D341Med (cell line): ENCODE data around the gene HCAR1.
"Not testable (repeated sequence)": the region's sequence is repeated elsewhere in the genome, so short reads cannot be mapped to it uniquely, and the experiment has no call there.

Experiments
- DNase-seq: peaks from one replicate; pipeline ENCODE4 v3.0.0; 2012; ENCODE audit warnings: low spot score

Gene HCAR1

DNA sequence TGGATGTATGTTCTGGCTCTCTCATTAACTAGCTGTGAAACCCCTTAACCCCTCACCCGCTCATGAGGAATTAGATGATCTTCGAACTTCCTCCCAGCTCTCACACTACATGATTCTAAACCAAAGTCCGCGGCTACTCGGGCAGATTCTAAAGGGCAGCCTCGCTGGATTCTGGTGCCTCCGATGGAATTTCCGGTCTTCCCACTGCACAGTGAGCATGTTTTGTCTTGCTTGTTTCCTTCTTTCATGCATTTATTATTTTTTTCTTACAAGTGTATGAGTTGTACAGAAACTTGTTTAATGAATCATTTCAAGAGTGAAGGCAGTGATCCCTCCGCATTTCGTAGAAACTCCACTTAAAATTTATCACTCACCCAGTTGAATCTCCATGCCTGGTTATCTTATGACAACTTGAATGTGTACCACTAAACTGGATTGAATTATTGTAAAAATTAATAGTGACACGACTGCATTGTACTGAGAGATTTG is 9.5 kb downstream of the HCAR1 start:
- DNase-seq: no peak

- DNase-seq: not testable (repeated sequence)
Measured at GRCh38 chr12:122716658-122717057, 14.0 kb downstream of the HCAR1 start, which contains the start of gene HCAR3. HCAR3 (minus strand) TSS chr12:122716811; CDS start chr12:122716737, 74 bp downstream.

- DNase-seq: not testable (repeated sequence)
Measured at GRCh38 chr12:122715211-122715610, 15.4 kb downstream of the HCAR1 start.

DNA sequence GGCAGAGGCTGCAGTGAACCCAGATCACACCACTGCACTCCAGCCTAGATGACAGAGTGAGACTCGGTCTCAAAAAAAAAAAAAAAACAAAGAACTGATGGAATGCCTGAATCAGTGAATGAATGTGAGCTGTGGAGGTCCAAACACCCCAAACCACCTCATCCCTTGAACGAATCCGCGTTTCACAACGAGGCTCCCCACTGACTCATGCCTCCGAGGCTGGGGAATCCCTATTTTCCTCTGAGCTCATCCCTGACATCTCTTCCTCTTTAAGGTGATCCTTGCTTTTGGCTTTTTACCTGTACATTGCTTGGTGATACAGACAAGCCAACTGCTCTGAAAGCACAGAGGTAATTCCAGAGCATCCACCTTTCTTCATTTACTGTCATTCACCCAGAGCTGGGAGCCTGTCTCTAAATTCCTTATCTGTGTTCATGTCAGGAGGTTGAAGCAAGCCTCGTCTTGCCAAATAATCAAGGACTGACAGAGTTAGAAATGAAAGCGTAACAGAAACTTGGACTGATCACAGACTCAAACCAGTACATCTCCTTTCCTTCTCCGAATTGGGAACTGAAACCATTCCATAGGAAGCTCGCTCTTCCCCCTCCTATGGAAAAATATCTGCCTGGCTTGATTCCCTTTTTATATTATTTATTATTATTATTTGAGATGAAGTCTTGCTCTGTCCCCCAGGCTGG is 17.0 kb downstream of the HCAR1 start:
- DNase-seq: not testable (repeated sequence)

DNA sequence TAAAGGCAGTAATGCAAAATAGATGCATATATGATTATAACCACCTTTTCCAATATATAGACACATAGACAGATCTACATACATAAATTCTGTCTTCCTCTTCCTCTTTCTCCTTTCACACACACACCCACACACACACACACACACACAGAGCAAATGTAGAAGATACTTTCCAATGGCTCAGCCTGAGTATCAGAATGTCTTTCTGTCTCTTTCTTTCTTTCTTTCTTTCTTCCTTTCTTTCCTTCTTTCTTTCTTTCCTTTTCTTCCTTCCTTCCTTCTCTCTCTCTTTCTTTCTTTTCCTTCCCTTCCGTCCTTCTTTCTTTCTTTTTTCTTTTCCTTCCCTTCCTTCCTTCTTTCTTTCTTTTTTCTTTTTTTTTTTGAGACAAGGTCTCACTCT is 19.4 kb downstream of the HCAR1 start:
- not testable (repeated sequence) for DNase-seq

GRCh38 chr12:122710341-122710740 is 20.3 kb downstream of the HCAR1 start:
- not testable (repeated sequence) for DNase-seq

GRCh38 chr12:122709287-122709686 is 21.4 kb downstream of the HCAR1 start:
- not testable (repeated sequence) for DNase-seq

DNA sequence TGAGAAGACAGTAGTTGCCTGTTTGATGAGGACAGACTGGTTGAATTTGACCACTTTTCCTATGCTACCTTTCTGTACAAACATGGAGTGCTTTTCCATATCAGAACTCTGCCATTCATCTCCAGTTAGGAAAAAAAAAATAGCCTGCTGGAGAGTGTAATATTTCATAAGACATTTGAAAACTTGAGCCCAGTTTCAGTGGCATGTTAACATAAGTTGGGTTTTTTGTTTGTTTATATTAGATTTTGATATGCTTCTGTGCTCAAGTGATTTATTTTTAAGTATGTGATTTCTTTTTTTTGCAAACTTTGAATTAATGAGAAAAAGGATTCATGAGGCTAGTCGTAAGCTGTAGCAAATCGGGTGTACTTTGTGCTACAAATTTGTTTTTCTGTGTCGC is 26.8 kb downstream of the HCAR1 start:
- DNase-seq: not testable (repeated sequence)

- not testable (repeated sequence) for DNase-seq
Measured at GRCh38 chr12:122702890-122703611, 27.6 kb downstream of the HCAR1 start, which contains the start of gene HCAR2. HCAR2 (minus strand) TSS chr12:122703357; CDS start chr12:122703283, 74 bp downstream.

DNA sequence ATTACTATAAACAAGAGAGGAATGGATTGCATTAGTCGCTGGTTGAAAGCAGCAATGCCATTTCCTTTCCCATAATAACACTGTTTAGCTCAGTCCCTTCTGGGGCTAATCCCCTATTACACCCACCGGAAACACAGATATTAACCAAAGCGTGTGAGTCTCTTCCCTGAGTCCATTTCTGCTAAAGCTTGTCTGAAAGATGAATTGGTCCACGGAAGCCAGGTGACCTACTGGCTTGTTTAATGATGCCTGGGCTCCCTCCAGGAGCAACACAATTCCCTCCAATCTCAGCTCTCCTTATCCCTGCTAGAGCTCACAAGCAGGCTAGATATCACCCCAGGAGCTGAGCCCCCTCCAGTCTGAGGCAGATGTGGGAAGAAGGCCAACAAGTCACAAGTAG is 29.2 kb downstream of the HCAR1 start:
- DNase-seq: not testable (repeated sequence)

DNA sequence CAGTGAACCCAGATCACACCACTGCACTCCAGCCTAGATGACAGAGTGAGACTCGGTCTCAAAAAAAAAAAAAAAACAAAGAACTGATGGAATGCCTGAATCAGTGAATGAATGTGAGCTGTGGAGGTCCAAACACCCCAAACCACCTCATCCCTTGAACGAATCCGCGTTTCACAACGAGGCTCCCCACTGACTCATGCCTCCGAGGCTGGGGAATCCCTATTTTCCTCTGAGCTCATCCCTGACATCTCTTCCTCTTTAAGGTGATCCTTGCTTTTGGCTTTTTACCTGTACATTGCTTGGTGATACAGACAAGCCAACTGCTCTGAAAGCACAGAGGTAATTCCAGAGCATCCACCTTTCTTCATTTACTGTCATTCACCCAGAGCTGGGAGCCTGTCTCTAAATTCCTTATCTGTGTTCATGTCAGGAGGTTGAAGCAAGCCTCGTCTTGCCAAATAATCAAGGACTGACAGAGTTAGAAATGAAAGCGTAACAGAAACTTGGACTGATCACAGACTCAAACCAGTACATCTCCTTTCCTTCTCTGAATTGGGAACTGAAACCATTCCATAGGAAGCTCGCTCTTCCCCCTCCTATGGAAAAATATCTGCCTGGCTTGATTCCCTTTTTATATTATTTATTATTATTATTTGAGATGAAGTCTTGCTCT is 30.5 kb downstream of the HCAR1 start:
- DNase-seq: not testable (repeated sequence)

DNA sequence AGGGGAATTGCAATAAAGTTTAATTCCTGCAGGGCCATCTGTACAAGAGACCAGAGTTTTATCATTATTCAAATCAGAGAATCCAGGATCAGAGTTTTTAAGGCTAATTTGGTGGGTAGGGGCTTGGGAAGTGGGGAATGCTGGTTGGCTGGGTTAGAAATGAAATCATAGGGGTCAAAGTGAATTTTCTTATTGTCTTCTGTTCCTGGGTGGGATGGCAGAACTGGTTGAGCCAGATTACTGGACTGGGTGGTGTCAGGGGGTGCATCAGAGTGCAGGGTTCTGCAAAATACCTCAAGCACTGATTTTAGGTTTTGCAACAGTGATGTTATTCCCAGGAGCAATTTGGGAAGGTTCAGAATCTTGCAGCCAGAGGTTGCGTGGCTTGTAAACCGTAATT is 33.7 kb downstream of the HCAR1 start:
- DNase-seq: not testable (repeated sequence)

DNA sequence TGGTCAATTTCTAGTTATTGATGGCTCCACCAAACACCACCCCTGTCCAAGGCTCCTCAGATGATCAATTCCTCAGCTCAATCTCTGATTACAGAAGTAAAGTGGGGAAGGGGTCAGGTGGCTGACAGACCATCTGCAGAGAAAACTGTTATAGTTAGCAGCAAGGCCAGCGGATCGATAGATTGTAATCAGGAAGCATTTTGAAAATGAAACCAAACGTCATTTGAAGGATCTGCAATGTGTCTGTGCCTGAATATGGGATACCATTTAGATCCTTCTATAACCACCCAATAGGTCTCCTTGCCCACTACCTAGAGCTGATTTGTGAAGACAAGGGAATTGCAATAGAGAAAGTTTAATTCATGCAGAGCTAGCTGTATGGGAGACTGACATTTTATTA is 39.1 kb downstream of the HCAR1 start:
- no peak for DNase-seq

- DNase-seq: no peak
Measured at GRCh38 chr12:122688291-122688690, 42.4 kb downstream of the HCAR1 start.

- no peak for DNase-seq
Measured at GRCh38 chr12:122687086-122687485, 43.6 kb downstream of the HCAR1 start.

GRCh38 chr12:122686538-122686937 is 44.1 kb downstream of the HCAR1 start:
- DNase-seq: no peak

GRCh38 chr12:122684297-122684813 is 46.3 kb downstream of the HCAR1 start:
- no peak for DNase-seq

DNA sequence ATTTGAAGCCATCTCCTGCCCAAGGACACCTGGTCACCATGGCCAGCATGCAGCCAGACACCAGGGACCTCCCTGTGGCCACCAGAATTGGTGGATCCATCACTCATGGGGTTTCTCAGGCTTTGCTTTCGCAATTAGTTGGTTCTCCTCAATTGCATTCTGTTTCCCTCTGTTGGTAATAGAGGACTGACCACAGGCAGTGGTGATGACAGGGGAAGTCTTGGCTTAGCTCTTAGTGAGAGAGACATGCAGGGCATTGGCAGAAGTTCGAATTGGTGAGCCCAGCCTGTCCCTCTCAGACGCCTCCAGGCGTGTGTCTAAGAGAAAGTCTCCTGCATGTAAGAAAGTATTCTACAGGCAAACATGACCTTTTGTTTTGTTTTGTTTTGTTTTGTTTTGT is 48.8 kb downstream of the HCAR1 start:
- DNase-seq: no peak

- DNase-seq: not testable (repeated sequence)
Measured at GRCh38 chr12:122680989-122681388, 49.7 kb downstream of the HCAR1 start.

GRCh38 chr12:122676781-122677180 is 53.9 kb downstream of the HCAR1 start:
- not testable (repeated sequence) for DNase-seq
